IPS-18c (cell line): ENCODE results near the gene SIK3.
A peak's percentile ranks its signal among the peaks of the same experiment; 100 is the strongest.
"Not testable (repeated sequence)": the region's sequence is repeated elsewhere in the genome, so short reads cannot be mapped to it uniquely, and the experiment has no call there.

Experiments
- H3K4me3 ChIP-seq: 2 replicates; pipeline ENCODE4 v1.7.0; 2013; ENCODE audit warnings: low read depth, mild to moderate bottlenecking, low read length, moderate library complexity; ENCODE audit not compliant: insufficient read depth
- H3K9me3 ChIP-seq: one replicate; pipeline ENCODE4 v1.6.1; 2013; ENCODE audit warnings: mild to moderate bottlenecking, low read length, moderate library complexity; ENCODE audit not compliant: control insufficient read depth, insufficient read depth

The SIK3 gene

GRCh38 chr11:116842909-116843308 lies 255.3 kb downstream of the SIK3 start:
- Histone ChIP-seq H3K4me3 (no peak overlapping the region), H3K9me3 (no peaks in the 10 kb centered on the region)

DNA sequence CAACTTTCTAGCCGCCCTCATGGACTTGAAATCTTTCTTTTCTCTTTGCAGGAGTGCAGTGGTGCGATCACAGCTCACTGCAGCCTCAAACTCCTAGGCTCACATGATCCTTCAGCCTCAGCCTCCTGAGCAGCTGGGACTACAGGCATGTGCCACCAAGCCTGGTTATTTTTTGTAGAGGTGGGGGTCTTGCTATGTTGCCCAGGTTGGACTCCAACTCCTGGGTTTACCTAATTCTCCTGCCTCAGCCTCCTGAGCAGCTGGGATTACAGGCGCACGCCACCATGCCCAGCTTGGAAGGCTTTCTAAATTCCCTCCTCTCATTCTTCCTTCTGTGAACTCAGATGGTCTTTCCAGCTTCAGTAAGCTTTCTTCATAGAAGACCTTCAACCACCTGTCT lies 256.1 kb downstream of the SIK3 start:
- H3K4me3 ChIP-seq: no peak overlapping the region
- H3K9me3 ChIP-seq: no peaks in the 10 kb centered on the region

DNA sequence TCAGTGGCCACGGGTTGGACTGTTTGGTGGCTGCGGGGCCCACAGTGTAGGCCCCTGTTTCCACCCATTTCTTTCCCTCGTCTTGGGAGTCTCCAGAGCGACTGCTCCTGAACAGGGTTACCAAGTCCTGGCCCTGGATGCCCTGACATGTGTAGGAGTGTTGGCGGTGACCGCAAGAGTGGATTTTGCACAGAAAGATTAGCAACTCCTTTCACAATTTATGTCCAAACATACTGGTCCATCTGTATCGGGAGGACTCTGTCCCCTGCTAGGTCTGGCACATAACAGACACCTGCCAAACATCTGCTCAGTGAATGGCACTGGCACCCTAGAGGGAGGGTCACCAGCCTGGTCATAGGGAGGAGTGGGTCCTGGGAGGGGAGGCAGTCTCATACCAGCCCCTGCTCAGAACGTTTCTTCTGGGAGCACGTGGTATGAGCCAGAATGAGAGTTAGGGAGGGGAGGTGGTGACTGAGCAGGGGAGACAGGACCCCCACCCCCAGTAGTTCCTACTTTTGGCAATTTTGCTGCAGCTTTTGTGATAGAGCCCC lies 257.4 kb downstream of the SIK3 start:
- no peak overlapping the region for H3K4me3 ChIP-seq
- H3K9me3 ChIP-seq: no peaks in the 10 kb centered on the region

GRCh38 chr11:116840224-116840745 lies 257.9 kb downstream of the SIK3 start:
- Histone ChIP-seq H3K9me3 (no peaks in the 10 kb centered on the region), H3K4me3 (no peak overlapping the region)

- H3K9me3 ChIP-seq: no peaks in the 10 kb centered on the region
- no peak overlapping the region for H3K4me3 ChIP-seq
Observed at GRCh38 chr11:116838321-116839084, 259.7 kb downstream of the SIK3 start.

DNA sequence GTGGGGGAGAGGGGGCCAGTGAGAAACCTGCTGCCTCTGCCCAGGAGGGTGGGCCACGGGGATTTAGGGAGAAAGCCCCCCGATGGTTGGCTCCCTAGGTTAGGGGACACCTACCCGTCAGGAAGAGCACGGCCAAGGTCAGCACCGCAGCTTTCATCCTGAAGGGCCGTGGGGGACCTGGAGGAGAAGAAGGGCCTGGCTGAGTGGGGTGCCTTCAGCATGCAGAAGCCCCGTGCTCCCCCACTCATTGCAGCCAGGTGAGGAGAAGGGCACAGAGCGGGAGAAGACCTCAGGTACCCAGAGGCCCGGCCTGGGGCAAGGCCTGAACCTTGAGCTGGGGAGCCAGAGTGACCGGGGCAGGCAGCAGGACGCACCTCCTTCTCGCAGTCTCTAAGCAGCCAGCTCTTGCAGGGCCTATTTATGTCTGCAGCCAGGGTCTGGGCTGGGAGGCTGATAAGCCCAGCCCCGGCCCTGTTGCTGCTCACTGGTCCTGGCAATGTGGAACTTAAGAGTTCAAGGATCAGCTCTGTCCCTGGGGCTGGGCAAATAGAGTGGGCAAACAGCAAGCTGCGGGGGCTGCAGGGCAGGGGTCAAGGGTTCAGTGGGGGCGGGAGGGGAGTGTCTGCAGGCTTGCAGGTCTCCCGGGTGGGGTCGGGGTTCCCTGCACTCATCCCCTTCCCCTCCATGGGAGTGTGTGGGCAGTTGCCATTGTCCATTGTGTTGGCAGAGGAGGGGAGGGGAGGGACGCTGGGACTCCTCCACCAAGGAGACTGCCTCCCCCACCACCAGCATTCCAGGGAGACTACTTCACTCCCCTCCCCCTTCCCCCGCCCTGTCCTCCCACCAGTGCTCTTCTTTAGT lies 260.8 kb downstream of the SIK3 start, which contains the start of gene APOA1:
Gene APOA1 (minus strand): TSS at position 392 of the 861 bp plus-strand sequence. CDS start 235 bp downstream, at position 157.
- Histone ChIP-seq H3K9me3 (peaks cover 3% of the 10 kb centered on the region), H3K4me3 (no peak within 1 kb of the TSS)

- Histone ChIP-seq H3K9me3 (peaks cover 3% of the 10 kb centered on the region), H3K4me3 (no peak overlapping the region)
Observed at GRCh38 chr11:116836632-116836991, 261.6 kb downstream of the SIK3 start.

DNA sequence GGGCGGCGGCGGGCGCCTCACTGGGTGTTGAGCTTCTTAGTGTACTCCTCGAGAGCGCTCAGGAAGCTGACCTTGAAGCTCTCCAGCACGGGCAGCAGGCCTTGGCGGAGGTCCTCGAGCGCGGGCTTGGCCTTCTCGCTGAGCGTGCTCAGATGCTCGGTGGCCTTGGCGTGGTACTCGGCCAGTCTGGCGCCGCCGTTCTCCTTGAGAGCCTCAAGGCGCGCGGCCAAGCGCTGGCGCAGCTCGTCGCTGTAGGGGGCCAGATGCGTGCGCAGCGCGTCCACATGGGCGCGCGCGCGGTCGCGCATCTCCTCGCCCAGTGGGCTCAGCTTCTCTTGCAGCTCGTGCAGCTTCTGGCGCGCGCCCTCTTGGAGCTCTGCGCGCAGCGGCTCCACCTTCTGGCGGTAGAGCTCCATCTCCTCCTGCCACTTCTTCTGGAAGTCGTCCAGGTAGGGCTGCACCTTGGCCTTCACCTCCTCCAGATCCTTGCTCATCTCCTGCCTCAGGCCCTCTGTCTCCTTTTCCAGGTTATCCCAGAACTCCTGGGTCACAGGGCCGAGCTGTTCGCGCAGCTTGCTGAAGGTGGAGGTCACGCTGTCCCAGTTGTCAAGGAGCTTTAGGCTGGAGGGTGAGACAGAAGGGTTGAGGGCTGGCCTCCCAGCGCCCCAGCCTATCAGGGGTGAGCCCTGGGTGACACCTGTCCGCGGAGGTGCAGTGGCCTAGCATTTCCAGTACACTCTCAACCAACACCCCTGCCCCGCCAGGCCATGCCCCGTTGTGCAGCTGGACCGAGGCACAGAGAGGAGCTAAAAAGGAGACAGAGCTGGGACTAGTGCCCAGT lies 262.2 kb downstream of the SIK3 start:
- peaks cover 3% of the 10 kb centered on the region for H3K9me3 ChIP-seq
- H3K4me3 ChIP-seq: peak overlapping the region; percentile 51

DNA sequence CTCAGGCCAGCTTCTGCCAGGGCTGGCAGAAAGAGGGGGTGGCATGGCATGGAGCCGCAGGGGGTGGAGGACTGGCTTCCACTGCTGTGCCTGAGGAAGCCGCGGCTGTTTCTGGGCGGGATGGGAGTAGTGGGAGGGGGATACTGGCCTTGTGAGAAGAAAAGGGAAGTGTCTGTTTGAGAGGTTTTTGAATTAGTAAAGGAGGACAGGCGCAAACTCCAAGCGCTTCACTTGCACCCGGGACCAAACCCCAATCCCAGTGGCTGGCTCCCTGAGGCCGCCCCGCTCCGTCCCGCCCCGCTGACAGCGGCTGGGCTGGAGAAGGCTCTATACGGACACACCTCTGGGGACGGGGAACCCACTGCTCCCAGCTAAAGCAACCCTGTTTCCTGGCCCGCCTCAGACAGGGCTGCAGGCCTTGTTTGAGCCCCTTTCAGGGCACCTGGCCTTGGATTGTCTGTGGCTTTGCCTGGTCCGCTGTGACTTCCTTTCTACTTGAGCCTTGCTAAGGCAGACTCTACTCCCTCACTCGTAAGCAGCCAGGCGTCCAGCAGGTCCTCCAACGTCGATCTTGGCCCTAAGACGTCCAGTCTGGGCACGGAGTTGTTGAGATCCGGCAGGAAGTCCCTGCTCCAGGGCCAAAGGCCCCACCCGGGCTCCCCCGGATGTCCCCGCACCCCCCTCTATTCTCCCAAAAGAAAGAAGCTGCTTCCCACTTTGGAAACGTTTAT lies 263.0 kb downstream of the SIK3 start:
- peaks cover 3% of the 10 kb centered on the region for H3K9me3 ChIP-seq
- peak overlapping the region; percentile 51 for H3K4me3 ChIP-seq

DNA sequence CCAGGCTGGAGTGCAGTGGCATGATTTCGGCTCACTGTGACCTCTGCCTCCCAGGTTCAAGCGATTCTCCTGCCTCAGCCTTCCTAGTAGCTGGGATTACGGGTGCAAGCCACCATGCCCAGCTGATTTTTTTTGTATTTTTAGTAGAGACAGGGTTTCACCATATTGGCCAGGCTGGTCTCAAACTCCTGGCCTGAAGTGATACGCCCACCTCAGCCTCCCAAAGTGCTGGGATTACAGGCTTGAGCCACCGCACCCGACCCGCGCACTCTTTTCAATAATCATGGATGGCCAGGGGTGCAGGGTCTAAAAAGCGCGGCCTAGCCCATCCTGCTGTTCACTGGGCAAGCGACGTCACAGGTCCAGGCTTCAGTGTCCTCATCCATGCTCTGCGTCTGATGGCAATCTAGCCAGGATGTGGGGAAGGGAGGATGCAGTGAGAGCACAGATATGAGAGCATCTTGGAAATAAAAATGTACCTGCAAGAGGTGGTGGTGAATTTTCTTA lies 263.6 kb downstream of the SIK3 start:
- not testable (repeated sequence) for H3K4me3 ChIP-seq, H3K9me3 ChIP-seq

DNA sequence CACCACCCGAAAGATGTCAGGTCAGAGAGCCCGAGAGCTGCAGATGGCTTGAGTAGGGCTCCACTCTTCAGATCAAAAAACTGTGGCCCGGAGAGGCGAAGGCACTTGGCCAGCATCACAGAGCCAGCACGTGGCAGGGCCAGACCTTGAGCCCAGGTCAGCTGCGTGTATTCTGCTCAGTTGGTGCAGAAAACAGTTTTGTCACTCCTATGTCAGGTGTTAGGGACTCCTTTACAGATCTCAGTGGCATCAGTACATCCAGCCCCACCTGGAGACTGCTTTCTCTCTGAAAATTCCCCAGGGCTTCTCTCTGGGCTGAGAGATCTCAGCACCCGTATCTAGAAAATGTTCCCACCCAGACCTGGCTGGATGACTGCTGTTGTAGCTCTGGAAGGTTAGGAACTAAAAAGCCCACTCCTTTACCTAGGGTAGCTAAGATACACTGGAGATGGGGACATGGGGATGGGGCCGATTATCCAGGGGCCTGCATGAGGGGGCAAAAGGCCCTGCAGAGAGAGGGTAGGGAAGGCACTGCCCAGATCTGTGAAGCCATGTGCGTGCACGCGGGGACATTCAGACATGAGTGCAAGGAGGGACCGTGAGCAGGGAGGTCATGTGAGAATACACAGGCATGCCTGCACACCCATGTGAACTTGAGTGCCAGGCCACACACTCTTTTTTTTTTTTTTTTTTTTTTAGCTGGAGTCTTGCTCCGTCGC lies 264.3 kb downstream of the SIK3 start:
- Histone ChIP-seq H3K4me3 (no peak overlapping the region), H3K9me3 (peaks cover 3% of the 10 kb centered on the region)

GRCh38 chr11:116833491-116833815 lies 264.8 kb downstream of the SIK3 start:
- H3K4me3 ChIP-seq: no peak overlapping the region
- H3K9me3 ChIP-seq: peaks cover 3% of the 10 kb centered on the region

GRCh38 chr11:116832350-116833290 lies 265.6 kb downstream of the SIK3 start:
- H3K4me3 ChIP-seq: no peak overlapping the region
- H3K9me3 ChIP-seq: peaks cover 3% of the 10 kb centered on the region

DNA sequence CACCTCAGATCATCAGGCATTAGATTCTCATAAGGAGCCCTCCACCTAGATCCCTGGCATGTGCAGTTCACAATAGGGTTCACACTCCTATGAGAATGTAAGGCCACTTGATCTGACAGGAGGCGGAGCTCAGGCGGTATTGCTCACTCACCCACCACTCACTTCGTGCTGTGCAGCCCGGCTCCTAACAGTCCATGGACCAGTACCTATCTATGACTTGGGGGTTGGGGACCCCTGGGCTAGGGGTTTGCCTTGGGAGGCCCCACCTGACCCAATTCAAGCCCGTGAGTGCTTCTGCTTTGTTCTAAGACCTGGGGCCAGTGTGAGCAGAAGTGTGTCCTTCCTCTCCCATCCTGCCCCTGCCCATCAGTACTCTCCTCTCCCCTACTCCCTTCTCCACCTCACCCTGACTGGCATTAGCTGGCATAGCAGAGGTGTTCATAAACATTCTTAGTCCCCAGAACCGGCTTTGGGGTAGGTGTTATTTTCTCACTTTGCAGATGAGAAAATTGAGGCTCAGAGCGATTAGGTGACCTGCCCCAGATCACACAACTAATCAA lies 266.4 kb downstream of the SIK3 start:
- H3K4me3 ChIP-seq: no peak overlapping the region

More for the DNA sequence above, 266.4 kb downstream of the SIK3 start:
- peaks cover 3% of the 10 kb centered on the region for H3K9me3 ChIP-seq
